Esophagus muscularis mucosa (tissue), 4 donors: Measurements from ENCODE around the gene MLC1. TPM values are rescaled to one million over a fixed set of nuclear protein-coding genes. Genes with fewer than 3 reads are reported as not detected.

ENCODE experiments used
- DNase-seq: peaks from one replicate; pipeline ENCODE4 v3.0.0-alpha.2; 2017; ENCODE audit errors: extremely low spot score
- H3K27ac ChIP-seq, 4 donors: fragments of 200-600 bp; sonication (generic); replicated peaks in 1 of 4; 1 replicate in 3 of 4; 2 replicates in 1 of 4; pipeline ENCODE4 v1.5.1; 2016 to 2019; ENCODE audit warnings: mild to moderate bottlenecking in 1 of 4
- H3K27me3 ChIP-seq, 4 donors: fragments of 200-600 bp; sonication (generic); one replicate each; pipeline versions ENCODE4 v1.5.1 to v1.6.0; 2016 to 2019
- H3K36me3 ChIP-seq, 4 donors: fragments of 200-600 bp; sonication (generic); one replicate each; pipeline ENCODE4 v1.5.1; 2016 to 2019
- H3K4me1 ChIP-seq, 4 donors: fragments of 200-600 bp; sonication (generic); one replicate each; pipeline ENCODE4 v1.5.1; 2016 to 2019
- H3K4me3 ChIP-seq, 4 donors: fragments of 200-600 bp; sonication (generic); 1 replicate in 2 of 4; 2 replicates in 2 of 4; pipeline ENCODE4 v1.5.1; 2016 to 2019; ENCODE audit warnings: mild to moderate bottlenecking in 4 of 4, moderate library complexity in 1 of 4
- H3K9me3 ChIP-seq, 4 donors: fragments of 200-600 bp; sonication (generic); 1 replicate in 3 of 4; 2 replicates in 1 of 4; pipeline ENCODE4 v1.5.1; 2016 to 2019
- EP300 ChIP-seq: sonication (generic); formaldehyde crosslinking; IDR thresholded peaks from one replicate; pipeline ENCODE4 v1.6.1; 2017; ENCODE audit warnings: antibody characterized with exemption
- POLR2A ChIP-seq: fragments of 450-650 bp; IDR thresholded peaks from one replicate; pipeline ENCODE4 v1.6.1; 2017; ENCODE audit warnings: antibody characterized with exemption, moderate library complexity, mild to moderate bottlenecking, low read depth
- POLR2AphosphoS5 ChIP-seq, 2 donors: sonication (generic); formaldehyde crosslinking; IDR thresholded peaks; one replicate each; pipeline ENCODE4 v1.6.1; 2017; ENCODE audit warnings: antibody characterized with exemption in 2 of 2
- WGBS: methylation state at CpG from one replicate; pipeline ENCODE4 v1.1.5; 2018; 5-methylcytosine and 5-hydroxymethylcytosine counted together
- intact Hi-C: fragments of 100-400 bp; cut with DNase I; formaldehyde crosslinking; loops from one replicate; pipeline ENCODE4 v1.15.1; 2023
- total RNA-seq, 4 donors: library from RNA; depleted of rRNA; stranded (reverse); fragments of >200 nt; gene quantifications; one replicate each; pipeline versions ENCODE4 v1.1.0 to v1.2.1, GENCODE V29; 2016
- TF ChIP-seq, protein P1 (sequence below), 3 experiments: fragments of 200-600 bp in 2 of 3; fragments of 450-650 bp in 1 of 3; sonication (generic) in 2 of 3; IDR thresholded peaks; one replicate each; pipeline ENCODE4 v1.5.1; 2017 to 2019; ENCODE audit warnings: antibody characterized with exemption in 3 of 3, mild to moderate bottlenecking in 2 of 3, moderate library complexity in 1 of 3

The MLC1 gene
- total RNA-seq, 4 donors from 2014 or later = 0.13 to 0.17 (median 0.17) TPM; not detected in 1

DNA sequence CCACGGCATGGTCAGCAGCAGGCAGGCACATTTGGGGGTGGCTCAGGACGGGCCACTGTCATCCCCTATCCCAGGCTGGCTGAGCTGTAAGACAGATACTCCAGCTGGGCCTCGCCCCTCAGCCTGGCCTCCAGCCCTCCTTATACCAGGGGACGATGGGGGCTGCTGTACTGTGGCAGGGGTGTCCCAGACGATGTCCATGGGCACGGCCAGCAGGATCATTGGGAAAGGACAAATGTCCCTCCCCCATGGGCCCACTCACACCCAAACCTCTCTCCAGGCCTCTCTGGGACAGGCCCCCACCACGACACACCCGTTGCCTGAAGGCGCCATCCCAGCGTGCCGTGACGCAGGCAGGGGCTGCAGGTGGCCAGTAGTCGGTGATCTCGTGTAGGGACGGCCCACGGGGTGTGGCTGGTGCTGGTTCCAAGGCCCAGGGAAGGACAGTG is 71.1 kb downstream of the MLC1 start:
- no peak overlapping the region for H3K4me3 ChIP-seq
- H3K27me3 ChIP-seq = peaks cover 4 to 96% (median 70%) of the 10 kb centered on the region in 4 donors
- no peaks in the 10 kb centered on the region for H3K9me3 ChIP-seq
- no peak for DNase-seq
- no peak for TF ChIP-seq POLR2AphosphoS5 (IDR thresholded peaks at IDR 0.05)
- no peak for TF ChIP-seq POLR2A
- TF ChIP-seq, protein P1, sequence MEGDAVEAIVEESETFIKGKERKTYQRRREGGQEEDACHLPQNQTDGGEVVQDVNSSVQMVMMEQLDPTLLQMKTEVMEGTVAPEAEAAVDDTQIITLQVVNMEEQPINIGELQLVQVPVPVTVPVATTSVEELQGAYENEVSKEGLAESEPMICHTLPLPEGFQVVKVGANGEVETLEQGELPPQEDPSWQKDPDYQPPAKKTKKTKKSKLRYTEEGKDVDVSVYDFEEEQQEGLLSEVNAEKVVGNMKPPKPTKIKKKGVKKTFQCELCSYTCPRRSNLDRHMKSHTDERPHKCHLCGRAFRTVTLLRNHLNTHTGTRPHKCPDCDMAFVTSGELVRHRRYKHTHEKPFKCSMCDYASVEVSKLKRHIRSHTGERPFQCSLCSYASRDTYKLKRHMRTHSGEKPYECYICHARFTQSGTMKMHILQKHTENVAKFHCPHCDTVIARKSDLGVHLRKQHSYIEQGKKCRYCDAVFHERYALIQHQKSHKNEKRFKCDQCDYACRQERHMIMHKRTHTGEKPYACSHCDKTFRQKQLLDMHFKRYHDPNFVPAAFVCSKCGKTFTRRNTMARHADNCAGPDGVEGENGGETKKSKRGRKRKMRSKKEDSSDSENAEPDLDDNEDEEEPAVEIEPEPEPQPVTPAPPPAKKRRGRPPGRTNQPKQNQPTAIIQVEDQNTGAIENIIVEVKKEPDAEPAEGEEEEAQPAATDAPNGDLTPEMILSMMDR (IDR thresholded peaks at IDR 0.05) = no peak
- no peak for TF ChIP-seq EP300
- H3K27ac ChIP-seq = no peak overlapping the region
- H3K36me3 ChIP-seq = no peaks in the 10 kb centered on the region
- peaks cover 7 to 32% (median 22%) of the 10 kb centered on the region in 4 donors for H3K4me1 ChIP-seq
- whole genome bisulfite sequencing = 58% methylated on average over 9 of the region's 16 CpGs
- intact Hi-C loops = no loop called here

DNA sequence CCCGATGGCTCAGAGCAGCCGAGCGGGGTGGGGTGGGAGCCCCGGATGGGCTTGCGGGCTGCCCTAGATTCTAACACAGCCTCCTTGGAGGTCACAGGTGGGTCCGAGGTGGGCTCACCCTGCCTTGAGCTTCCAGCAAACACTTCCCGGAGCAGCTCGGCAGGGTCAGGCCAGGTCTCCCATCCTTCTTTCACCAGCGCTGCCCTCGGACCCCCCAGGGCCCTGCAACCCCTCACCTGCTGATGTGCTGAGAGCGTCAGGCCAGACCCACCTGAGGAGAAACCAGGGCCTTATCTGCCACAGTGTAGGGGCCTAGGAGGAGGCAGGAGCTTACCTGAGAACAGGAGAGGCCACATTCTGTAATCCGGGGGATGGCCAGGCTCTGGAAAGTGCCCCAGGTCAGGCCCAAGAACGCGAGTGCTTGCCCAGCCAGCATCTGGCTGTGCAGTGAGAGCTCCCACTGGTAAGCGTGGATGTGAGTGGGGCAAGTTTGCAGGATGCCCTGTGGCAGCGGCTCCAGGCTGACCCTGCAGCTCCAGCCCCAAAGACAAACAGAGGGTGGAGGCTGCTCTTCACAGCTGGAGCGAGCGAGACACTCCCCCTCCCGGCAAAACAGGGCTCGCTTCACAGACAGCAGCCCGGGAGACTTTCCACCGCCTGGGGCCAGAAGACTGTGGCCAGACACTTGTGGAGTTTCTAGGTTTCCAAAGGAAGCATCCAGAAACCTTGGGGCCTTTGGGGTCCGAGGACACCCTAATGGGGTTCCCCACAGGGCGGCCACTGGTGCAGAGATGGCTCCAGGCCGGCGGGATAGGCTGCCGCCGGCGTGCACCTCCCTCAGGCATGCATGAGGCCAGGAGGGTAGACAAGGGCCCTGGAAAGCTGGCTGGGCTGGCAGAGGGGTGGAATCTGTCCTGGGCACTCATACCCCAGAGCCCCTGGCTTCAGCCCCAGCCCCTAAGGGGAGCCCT is 72.7 kb downstream of the MLC1 start, which contains the start of gene IL17REL:
IL17REL (minus strand) TSS at position 555 of the 971 bp plus-strand sequence; CDS start at position 436, 119 bp downstream.
- WGBS = 54% methylated on average over 14 of the region's 29 CpGs
- Histone ChIP-seq H3K36me3 (no peaks in the 10 kb centered on the region), H3K27me3 (peaks cover 4 to 87% (median 70%) of the 10 kb centered on the region in 4 donors), H3K27ac (no peak within 1 kb of the TSS), H3K4me3 (no peak within 1 kb of the TSS), H3K4me1 (peaks cover 7 to 32% (median 22%) of the 10 kb centered on the region in 4 donors), H3K9me3 (no peaks in the 10 kb centered on the region)
- DNase-seq = no peak
- intact Hi-C loops = no loop called here
- TF ChIP-seq POLR2A (no peak), POLR2AphosphoS5 (IDR thresholded peaks at IDR 0.05) (no peak), EP300 (no peak)
- TF ChIP-seq, protein P1 (IDR thresholded peaks at IDR 0.05) = no peak

GRCh38 chr22:50011447-50012210 is 73.6 kb downstream of the MLC1 start:
- H3K27me3 ChIP-seq = peaks cover 4 to 78% (median 66%) of the 10 kb centered on the region in 4 donors
- WGBS = 57% methylated on average over 17 of the region's 18 CpGs
- no peaks in the 10 kb centered on the region for H3K36me3 ChIP-seq
- H3K4me1 ChIP-seq = peaks cover 7 to 32% (median 22%) of the 10 kb centered on the region in 4 donors
- H3K4me3 ChIP-seq = no peak overlapping the region
- intact Hi-C loops = no loop called here
- DNase-seq = no peak
- no peak overlapping the region for H3K27ac ChIP-seq
- H3K9me3 ChIP-seq = no peaks in the 10 kb centered on the region
- TF ChIP-seq POLR2A = no peak
- TF ChIP-seq POLR2AphosphoS5 (IDR thresholded peaks at IDR 0.05) = no peak
- TF ChIP-seq, protein P1 (IDR thresholded peaks at IDR 0.05) = no peak
- no peak for TF ChIP-seq EP300

GRCh38 chr22:50010676-50011446 is 74.4 kb downstream of the MLC1 start:
- Histone ChIP-seq H3K4me3 (peak overlapping the region in 1 of 4 donors; percentile 18), H3K4me1 (peaks cover 7 to 32% (median 22%) of the 10 kb centered on the region in 4 donors), H3K27ac (no peak overlapping the region), H3K36me3 (no peaks in the 10 kb centered on the region), H3K27me3 (peaks cover 4 to 70% (median 59%) of the 10 kb centered on the region in 4 donors), H3K9me3 (no peaks in the 10 kb centered on the region)
- DNase-seq = no peak
- no peak for TF ChIP-seq EP300
- TF ChIP-seq POLR2AphosphoS5 (IDR thresholded peaks at IDR 0.05) = no peak
- TF ChIP-seq, protein P1 (IDR thresholded peaks at IDR 0.05) = no peak
- no peak for TF ChIP-seq POLR2A
- 6% methylated on average over 16 of the region's 61 CpGs for WGBS
- intact Hi-C loops = no loop called here
